Measurements from ENCODE around the gene CMSS1. TPM values are rescaled to one million over a fixed set of nuclear protein-coding genes. Genes with fewer than 3 reads are reported as not detected.

The CMSS1 gene
- total RNA-seq, 6 experiments from 2014 or later: 10.1 to 14.6 (median 11.6) TPM

GRCh38 chr3:99950921-99951320, 133.3 kb downstream of the CMSS1 start:
- Histone ChIP-seq H3K27me3 (no peaks in the 10 kb centered on the region), H3K9me3 (no peaks in the 10 kb centered on the region), H3K27ac (no peak overlapping the region), H3K36me3 (no peaks in the 10 kb centered on the region), H3K4me1 (peaks cover 0 to 14% (median 7%) of the 10 kb centered on the region in 4 donors), H3K4me3 (no peak overlapping the region)
- ATAC-seq (no peak), DNase-seq (no peak)
- intact Hi-C loops (cut with DNase I): no loop called here
- 43% methylated on average over 1 of the region's 1 CpG for WGBS (ENCODE audit: insufficient coverage, low coverage, low lambda C conversion rate, missing lambda C conversion rate)
- no peak for TF ChIP-seq CTCF (IDR thresholded peaks at IDR 0.05)
- no peak for TF ChIP-seq POLR2A (IDR thresholded peaks at IDR 0.05)

- Histone ChIP-seq H3K27me3 (no peaks in the 10 kb centered on the region), H3K4me1 (peaks cover 0 to 22% (median 10%) of the 10 kb centered on the region in 4 donors), H3K4me3 (no peak overlapping the region), H3K9me3 (no peaks in the 10 kb centered on the region), H3K27ac (no peak overlapping the region), H3K36me3 (no peaks in the 10 kb centered on the region)
- ATAC-seq: no peak
- intact Hi-C loops (cut with DNase I): no loop called here
- DNase-seq: no peak
- no peak for TF ChIP-seq POLR2A (IDR thresholded peaks at IDR 0.05)
These were observed 134.0 kb downstream of the CMSS1 start for GRCh38 chr3:99951701-99952100.

- Histone ChIP-seq H3K4me3 (no peak overlapping the region), H3K4me1 (peaks cover 0 to 28% (median 10%) of the 10 kb centered on the region in 4 donors), H3K36me3 (no peaks in the 10 kb centered on the region), H3K27me3 (no peaks in the 10 kb centered on the region), H3K27ac (no peak overlapping the region), H3K9me3 (no peaks in the 10 kb centered on the region)
- 100% methylated on average over 1 of the region's 1 CpG for WGBS (ENCODE audit: insufficient coverage, low coverage, low lambda C conversion rate, missing lambda C conversion rate)
- TF ChIP-seq POLR2A (IDR thresholded peaks at IDR 0.05): no peak
- no peak for TF ChIP-seq CTCF (IDR thresholded peaks at IDR 0.05)
- ATAC-seq: no peak
- no peak for DNase-seq
- intact Hi-C loops (cut with DNase I): no loop called here
These were observed 134.6 kb downstream of the CMSS1 start for GRCh38 chr3:99952306-99952705.

- no peaks in the 10 kb centered on the region for H3K9me3 ChIP-seq
- H3K4me1 ChIP-seq: peaks cover 0 to 28% (median 10%) of the 10 kb centered on the region in 4 donors
- TF ChIP-seq POLR2A (IDR thresholded peaks at IDR 0.05): no peak
- TF ChIP-seq CTCF (IDR thresholded peaks at IDR 0.05): no peak
- ATAC-seq (no peak), DNase-seq (no peak)
- no peak overlapping the region for H3K27ac ChIP-seq
- no peak overlapping the region for H3K4me3 ChIP-seq
- H3K27me3 ChIP-seq: no peaks in the 10 kb centered on the region
- no peaks in the 10 kb centered on the region for H3K36me3 ChIP-seq
- intact Hi-C loops (cut with DNase I): no loop called here
These were observed 135.9 kb downstream of the CMSS1 start for GRCh38 chr3:99953596-99953995.

GRCh38 chr3:99954914-99955644, 137.4 kb downstream of the CMSS1 start:
- Histone ChIP-seq H3K36me3 (no peaks in the 10 kb centered on the region), H3K27me3 (no peaks in the 10 kb centered on the region), H3K27ac (peak overlapping the region in 2 of 3 donors; percentile 8 to 67), H3K9me3 (no peaks in the 10 kb centered on the region), H3K4me1 (peaks cover 0 to 28% (median 10%) of the 10 kb centered on the region in 4 donors), H3K4me3 (peak overlapping the region in 2 of 3 donors; percentile 7 to 22)
- no peak for TF ChIP-seq CTCF (IDR thresholded peaks at IDR 0.05)
- TF ChIP-seq POLR2A (IDR thresholded peaks at IDR 0.05): no peak
- WGBS (ENCODE audit: insufficient coverage, low coverage, low lambda C conversion rate, missing lambda C conversion rate): 27% methylated on average over 4 of the region's 4 CpGs
- no peak for DNase-seq
- intact Hi-C loops (cut with DNase I): no loop called here
- ATAC-seq: peak; percentile 53 to 86 (median 78)

All from right lobe of liver (tissue), 6 donors.